OCI-LY3 (cell line): ENCODE results near the gene NAA10.

Experiments
- H2AFZ ChIP-seq: fragments of 200-600, 300-600 bp; shearing (Covaris generic); 2 replicates; pipeline ENCODE4 v1.6.0; 2014; ENCODE audit warnings: antibody characterized with exemption, low read depth, low read length
- H3K27ac ChIP-seq: fragments of 200-600, 300-600 bp; sonication (generic); 2 replicates; pipeline ENCODE4 v1.5.1; 2014; ENCODE audit warnings: mild to moderate bottlenecking, low read length, moderate library complexity, mixed read lengths
- H3K27me3 ChIP-seq: fragments of 200-600, 300-600 bp; sonication (generic); 2 replicates; pipeline ENCODE4 v1.6.1; 2014; ENCODE audit warnings: low read depth, low read length, mixed read lengths
- H3K36me3 ChIP-seq: fragments of 200-600, 300-600 bp; sonication (generic); replicated peaks from 2 replicates; pipeline ENCODE3; 2014; ENCODE audit warnings: low read depth, low read length, mixed read lengths
- H3K4me1 ChIP-seq: fragments of 300-600, 200-600 bp; sonication (generic); 2 replicates; pipeline ENCODE4 v1.6.1; 2014; ENCODE audit warnings: low read length, mixed read lengths
- H3K4me2 ChIP-seq: fragments of 200-600, 300-600 bp; sonication (generic); 2 replicates; pipeline ENCODE4 v1.6.1; 2014; ENCODE audit warnings: low read length, mixed read lengths
- H3K4me3 ChIP-seq: fragments of 300-600, 200-600 bp; sonication (generic); 2 replicates; pipeline ENCODE4 v1.5.1; 2014; ENCODE audit warnings: antibody characterized with exemption, mild to moderate bottlenecking, low read length, moderate library complexity
- H3K79me2 ChIP-seq: fragments of 300-600, 200-600 bp; shearing (Covaris generic); 2 replicates; pipeline ENCODE4 v1.6.1; 2014; ENCODE audit warnings: mild to moderate bottlenecking, low read length, mixed read lengths
- H3K9ac ChIP-seq: fragments of 300-600, 200-600 bp; shearing (Covaris generic); 2 replicates; pipeline ENCODE4 v1.6.0; 2014; ENCODE audit warnings: mild to moderate bottlenecking, low read length, moderate library complexity
- H3K9me3 ChIP-seq: fragments of 200-600, 300-600 bp; shearing (Covaris generic); 2 replicates; pipeline ENCODE4 v1.6.1; 2014; ENCODE audit warnings: low read length, mixed read lengths; ENCODE audit not compliant: insufficient read depth
- H4K20me1 ChIP-seq: fragments of 200-600, 300-600 bp; sonication (generic); 2 replicates; pipeline ENCODE4 v1.6.1; 2016; ENCODE audit warnings: low read length, mixed read lengths; ENCODE audit not compliant: insufficient read depth
- EZH2phosphoT487 ChIP-seq: fragments of 200-600 bp; shearing (Covaris generic); IDR thresholded peaks from 2 replicates; pipeline ENCODE4 v1.6.1; 2018; ENCODE audit warnings: antibody characterized with exemption, mixed run types, low read depth
- TF ChIP-seq, protein P1 (sequence below): fragments of 200-600, 300-600 bp; sonication (generic); IDR thresholded peaks from 2 replicates; pipeline ENCODE4 v1.5.1; 2014; ENCODE audit warnings: antibody characterized with exemption, low read length, low read depth

NAA10 gene

DNA sequence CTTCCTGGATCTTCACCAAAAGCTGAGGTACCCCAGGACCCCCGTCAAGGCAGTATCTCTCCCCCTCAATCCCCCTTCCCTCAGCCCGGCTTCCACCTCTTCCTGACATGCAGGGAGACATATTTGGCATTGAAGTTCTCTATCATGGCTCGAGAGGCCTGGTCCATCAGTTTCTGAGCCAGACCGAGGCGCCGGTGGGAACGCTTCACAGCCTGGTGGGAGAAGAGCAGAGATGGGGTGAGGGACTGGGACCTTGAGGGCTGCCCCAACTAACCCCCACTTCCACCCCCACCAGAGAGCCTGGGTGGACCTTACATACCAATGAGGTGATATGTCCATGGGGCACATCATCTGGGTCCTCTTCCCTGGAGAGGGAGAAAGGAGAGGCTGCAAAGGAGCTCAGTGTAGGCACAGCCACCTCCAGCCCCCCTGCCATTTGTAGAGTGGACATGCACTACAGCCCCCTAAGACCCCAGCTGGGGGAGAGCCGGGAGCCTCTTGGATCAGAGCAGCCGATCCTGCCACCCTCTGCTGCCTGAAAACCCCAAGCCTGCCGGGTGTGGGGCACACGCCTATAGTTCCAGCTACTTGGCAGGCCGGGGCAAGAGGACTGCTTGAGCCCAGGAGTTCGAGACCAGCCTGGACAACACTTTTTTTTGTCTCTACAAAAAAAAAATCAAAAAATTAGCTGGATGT lies 2.5 kb downstream of the NAA10 start:
- H3K9me3 ChIP-seq = no peaks in the 10 kb centered on the region
- H3K27ac ChIP-seq = no peak overlapping the region
- H3K27me3 ChIP-seq = no peaks in the 10 kb centered on the region
- peaks cover 45% of the 10 kb centered on the region for H3K79me2 ChIP-seq
- TF ChIP-seq, protein P1, sequence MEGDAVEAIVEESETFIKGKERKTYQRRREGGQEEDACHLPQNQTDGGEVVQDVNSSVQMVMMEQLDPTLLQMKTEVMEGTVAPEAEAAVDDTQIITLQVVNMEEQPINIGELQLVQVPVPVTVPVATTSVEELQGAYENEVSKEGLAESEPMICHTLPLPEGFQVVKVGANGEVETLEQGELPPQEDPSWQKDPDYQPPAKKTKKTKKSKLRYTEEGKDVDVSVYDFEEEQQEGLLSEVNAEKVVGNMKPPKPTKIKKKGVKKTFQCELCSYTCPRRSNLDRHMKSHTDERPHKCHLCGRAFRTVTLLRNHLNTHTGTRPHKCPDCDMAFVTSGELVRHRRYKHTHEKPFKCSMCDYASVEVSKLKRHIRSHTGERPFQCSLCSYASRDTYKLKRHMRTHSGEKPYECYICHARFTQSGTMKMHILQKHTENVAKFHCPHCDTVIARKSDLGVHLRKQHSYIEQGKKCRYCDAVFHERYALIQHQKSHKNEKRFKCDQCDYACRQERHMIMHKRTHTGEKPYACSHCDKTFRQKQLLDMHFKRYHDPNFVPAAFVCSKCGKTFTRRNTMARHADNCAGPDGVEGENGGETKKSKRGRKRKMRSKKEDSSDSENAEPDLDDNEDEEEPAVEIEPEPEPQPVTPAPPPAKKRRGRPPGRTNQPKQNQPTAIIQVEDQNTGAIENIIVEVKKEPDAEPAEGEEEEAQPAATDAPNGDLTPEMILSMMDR = no peak
- no peak for TF ChIP-seq EZH2phosphoT487
- no peak overlapping the region for H3K4me3 ChIP-seq
- H3K4me1 ChIP-seq = peaks cover 15% of the 10 kb centered on the region
- H3K9ac ChIP-seq = no peak overlapping the region
- no peak overlapping the region for H3K4me2 ChIP-seq
- no peaks in the 10 kb centered on the region for H4K20me1 ChIP-seq
- H2AFZ ChIP-seq = no peak overlapping the region
- peaks cover 3% of the 10 kb centered on the region for H3K36me3 ChIP-seq

DNA sequence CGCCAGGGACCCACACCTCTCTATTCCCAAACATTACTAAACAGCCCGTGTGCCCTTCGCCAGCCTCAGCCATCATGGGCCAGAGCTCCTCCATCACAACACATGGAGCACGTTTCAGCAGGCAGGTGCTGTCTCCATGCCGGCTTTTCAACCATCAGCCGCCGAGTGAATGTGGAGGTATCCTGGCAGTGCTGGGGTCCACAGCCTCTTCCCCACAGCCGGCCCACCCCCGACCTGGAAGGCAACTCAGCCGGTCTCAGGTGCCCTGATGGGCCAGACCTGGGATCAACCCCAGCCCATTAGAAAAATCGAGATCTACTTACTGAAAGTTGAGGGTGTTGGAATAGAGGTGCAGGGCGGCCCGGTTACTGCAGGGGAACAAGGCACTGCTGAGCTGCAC lies 3.1 kb downstream of the NAA10 start:
- H3K4me1 ChIP-seq = peaks cover 15% of the 10 kb centered on the region
- no peak overlapping the region for H3K27ac ChIP-seq
- H3K4me2 ChIP-seq = no peak overlapping the region

DNA sequence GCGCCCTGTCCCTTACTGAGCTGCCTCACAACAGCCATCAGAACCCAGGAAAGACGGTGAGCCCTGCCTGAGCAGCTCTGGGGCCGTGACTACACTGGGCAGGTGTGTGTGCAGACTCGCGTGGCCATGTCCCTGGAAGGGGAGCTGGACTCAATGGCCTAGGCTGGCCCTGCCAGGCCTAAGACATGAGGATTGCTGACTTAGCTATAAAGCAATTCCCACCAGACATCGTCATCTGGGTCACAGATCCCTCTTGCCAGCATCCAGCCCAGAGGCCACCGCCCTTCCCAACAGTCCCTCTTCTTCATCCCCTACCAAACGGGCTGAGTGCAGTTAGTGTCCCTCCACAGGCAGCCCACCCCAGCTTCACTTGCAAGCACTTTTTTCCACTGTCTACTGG lies 3.7 kb downstream of the NAA10 start:
- Histone ChIP-seq H4K20me1 (no peaks in the 10 kb centered on the region), H3K9ac (no peak overlapping the region), H3K27ac (no peak overlapping the region), H3K9me3 (no peaks in the 10 kb centered on the region), H2AFZ (no peak overlapping the region), H3K27me3 (no peaks in the 10 kb centered on the region), H3K4me2 (no peak overlapping the region), H3K79me2 (peaks cover 47% of the 10 kb centered on the region), H3K4me1 (peaks cover 17% of the 10 kb centered on the region), H3K4me3 (no peak overlapping the region), H3K36me3 (peaks cover 3% of the 10 kb centered on the region)
- TF ChIP-seq, protein P1 = no peak
- no peak for TF ChIP-seq EZH2phosphoT487

More for the DNA sequence above, 3.1 kb downstream of the NAA10 start:
- TF ChIP-seq, protein P1 = no peak
- TF ChIP-seq EZH2phosphoT487 = no peak
- Histone ChIP-seq H3K36me3 (peaks cover 3% of the 10 kb centered on the region), H3K79me2 (peaks cover 47% of the 10 kb centered on the region), H3K9me3 (no peaks in the 10 kb centered on the region), H3K4me3 (no peak overlapping the region), H4K20me1 (no peaks in the 10 kb centered on the region), H3K27me3 (no peaks in the 10 kb centered on the region), H2AFZ (no peak overlapping the region), H3K9ac (no peak overlapping the region)

DNA sequence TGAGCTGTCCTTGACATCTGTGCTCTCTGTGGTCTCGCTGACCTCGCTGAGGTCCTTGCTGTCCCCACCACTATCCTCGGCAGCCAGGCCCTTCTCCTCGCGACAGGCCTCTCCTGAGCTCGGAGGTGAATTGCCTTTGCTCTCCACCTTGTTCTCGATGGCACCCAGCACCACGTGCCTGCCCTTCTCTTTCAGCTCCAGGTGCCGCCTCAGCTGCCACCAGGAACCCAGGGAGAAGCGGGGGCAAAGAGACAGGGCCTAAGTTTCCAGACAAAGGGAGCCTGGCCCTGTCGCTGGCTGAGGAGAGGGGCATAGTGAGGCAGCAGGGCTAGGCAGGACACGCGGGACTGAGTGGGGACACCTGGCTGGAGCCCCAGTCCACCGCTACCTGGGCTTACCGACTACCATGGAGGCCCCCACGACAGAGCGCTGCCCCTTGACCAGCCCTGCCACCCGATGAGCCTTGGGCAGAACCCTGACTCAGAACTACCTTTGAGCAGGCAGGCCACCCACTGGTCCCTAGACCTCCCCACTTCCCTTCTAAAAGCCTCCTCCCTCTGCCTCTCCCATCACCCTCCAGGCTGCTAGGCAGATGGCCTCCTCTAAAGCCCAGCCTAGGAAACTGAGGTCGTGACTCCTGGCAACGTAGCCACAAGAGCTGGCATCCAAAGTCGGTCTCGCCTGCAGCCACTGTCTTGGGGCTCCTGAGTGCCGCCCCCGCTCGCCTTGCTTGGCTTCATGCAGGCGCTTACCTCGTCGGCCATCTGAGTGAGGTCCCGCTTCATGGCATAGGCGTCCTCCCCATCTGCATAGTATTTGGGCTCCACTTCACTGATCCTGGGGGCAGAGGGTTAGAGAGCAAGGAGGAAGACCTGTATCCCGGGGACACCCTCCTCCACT lies 4.6 kb downstream of the NAA10 start:
- H3K4me3 ChIP-seq = no peak overlapping the region
- H3K4me2 ChIP-seq = no peak overlapping the region
- no peaks in the 10 kb centered on the region for H3K9me3 ChIP-seq
- no peak overlapping the region for H3K27ac ChIP-seq
- no peak for TF ChIP-seq EZH2phosphoT487
- TF ChIP-seq, protein P1 = no peak
- peaks cover 7% of the 10 kb centered on the region for H3K36me3 ChIP-seq
- H3K79me2 ChIP-seq = peaks cover 52% of the 10 kb centered on the region
- H3K27me3 ChIP-seq = no peaks in the 10 kb centered on the region
- H2AFZ ChIP-seq = no peak overlapping the region
- H3K4me1 ChIP-seq = peaks cover 17% of the 10 kb centered on the region
- H4K20me1 ChIP-seq = no peaks in the 10 kb centered on the region
- no peak overlapping the region for H3K9ac ChIP-seq
